IPS-18a (cell line): Measurements from ENCODE around the gene CALY.

Source experiments
- H3K27ac ChIP-seq: one replicate; pipeline ENCODE4 v1.5.1; 2013; ENCODE audit warnings: low read length
- H3K27me3 ChIP-seq: one replicate; pipeline ENCODE4 v1.6.1; 2013; ENCODE audit warnings: mild to moderate bottlenecking, low read length; ENCODE audit not compliant: control insufficient read depth, insufficient read depth
- H3K36me3 ChIP-seq: one replicate; pipeline ENCODE4 v1.6.1; 2013; ENCODE audit warnings: low read depth, low read length; ENCODE audit not compliant: control insufficient read depth
- H3K4me1 ChIP-seq: one replicate; pipeline ENCODE4 v1.6.1; 2013; ENCODE audit warnings: low read depth, low read length; ENCODE audit not compliant: control insufficient read depth
- H3K4me3 ChIP-seq: one replicate; pipeline ENCODE4 v1.5.1; 2013; ENCODE audit warnings: low read length
- H3K9ac ChIP-seq: one replicate; pipeline ENCODE4 v1.6.1; 2013; ENCODE audit warnings: mild to moderate bottlenecking, low read length, moderate library complexity
- H3K9me3 ChIP-seq: one replicate; pipeline ENCODE4 v1.6.1; 2013; ENCODE audit warnings: low read depth, low read length; ENCODE audit not compliant: control insufficient read depth

CALY gene, protein sequence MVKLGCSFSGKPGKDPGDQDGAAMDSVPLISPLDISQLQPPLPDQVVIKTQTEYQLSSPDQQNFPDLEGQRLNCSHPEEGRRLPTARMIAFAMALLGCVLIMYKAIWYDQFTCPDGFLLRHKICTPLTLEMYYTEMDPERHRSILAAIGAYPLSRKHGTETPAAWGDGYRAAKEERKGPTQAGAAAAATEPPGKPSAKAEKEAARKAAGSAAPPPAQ

DNA sequence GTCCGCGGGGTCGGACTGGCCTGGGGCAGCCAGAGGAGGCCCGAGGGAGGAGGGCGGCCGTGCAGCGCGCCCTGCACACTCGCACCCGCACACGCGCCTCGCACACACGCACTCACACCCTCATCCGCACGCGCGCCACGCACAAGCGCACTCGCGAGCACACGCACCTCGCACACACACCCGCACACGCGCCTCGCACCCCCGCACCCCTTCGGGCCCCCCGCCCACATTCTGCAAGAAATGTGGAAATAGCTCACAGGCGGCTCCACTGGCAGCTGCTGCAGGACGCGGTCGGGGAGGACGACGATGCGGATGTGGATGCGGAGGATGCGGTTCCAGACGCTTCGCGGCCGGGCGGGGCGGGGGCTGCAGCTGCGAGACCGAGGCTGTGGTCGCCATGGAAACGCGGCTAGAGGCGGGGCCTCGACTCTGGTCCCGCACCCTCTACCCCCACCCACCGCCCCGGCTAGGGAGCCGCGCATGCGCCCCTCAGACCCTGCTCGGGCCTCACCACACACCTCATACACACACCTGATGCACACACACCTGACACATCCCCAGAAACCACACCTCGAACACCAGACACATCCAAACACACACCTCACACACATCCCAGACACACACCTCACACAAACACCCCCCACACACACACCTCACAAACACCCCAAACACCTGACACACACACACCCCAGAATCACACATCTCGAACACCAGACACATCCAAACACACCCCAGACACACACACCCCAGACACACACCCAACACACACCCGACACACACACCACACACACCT, at the start of gene CALY:
Gene CALY, minus strand, starts transcription at position 320 of the 793 bp plus-strand sequence. CDS start 7,907 bp downstream, outside the sequence.
- Histone ChIP-seq H3K27ac (no peak within 1 kb of the TSS), H3K4me1 (no peaks in the 10 kb centered on the region), H3K9me3 (no peaks in the 10 kb centered on the region), H3K9ac (no peak within 1 kb of the TSS), H3K27me3 (peaks cover 78% of the 10 kb centered on the region), H3K36me3 (no peaks in the 10 kb centered on the region), H3K4me3 (no peak within 1 kb of the TSS)

DNA sequence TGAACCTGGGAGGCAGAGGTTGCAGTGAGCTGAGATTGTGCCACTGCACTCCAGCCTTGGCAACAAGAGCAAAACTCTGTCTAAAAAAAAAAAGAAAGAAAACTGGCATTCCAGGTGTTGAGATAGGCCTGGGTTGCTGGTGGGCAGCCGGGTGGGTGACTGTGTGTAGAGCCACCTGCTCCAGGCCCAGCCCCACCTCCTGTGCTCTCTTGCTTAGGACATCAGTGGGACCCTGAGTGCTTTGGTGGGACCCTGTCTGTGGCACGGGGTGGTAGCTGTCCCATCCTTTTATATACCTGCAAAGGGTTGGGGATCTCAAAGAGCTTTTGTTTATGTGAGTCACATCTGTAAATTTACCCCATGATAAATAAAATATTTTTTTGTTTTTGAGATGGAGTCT, 48.5 kb upstream of the CALY start:
- Histone ChIP-seq H3K27me3 (peaks cover 1% of the 10 kb centered on the region), H3K4me1 (no peaks in the 10 kb centered on the region), H3K9me3 (no peaks in the 10 kb centered on the region), H3K4me3 (no peak overlapping the region), H3K27ac (no peak overlapping the region), H3K36me3 (no peaks in the 10 kb centered on the region), H3K9ac (no peak overlapping the region)

DNA sequence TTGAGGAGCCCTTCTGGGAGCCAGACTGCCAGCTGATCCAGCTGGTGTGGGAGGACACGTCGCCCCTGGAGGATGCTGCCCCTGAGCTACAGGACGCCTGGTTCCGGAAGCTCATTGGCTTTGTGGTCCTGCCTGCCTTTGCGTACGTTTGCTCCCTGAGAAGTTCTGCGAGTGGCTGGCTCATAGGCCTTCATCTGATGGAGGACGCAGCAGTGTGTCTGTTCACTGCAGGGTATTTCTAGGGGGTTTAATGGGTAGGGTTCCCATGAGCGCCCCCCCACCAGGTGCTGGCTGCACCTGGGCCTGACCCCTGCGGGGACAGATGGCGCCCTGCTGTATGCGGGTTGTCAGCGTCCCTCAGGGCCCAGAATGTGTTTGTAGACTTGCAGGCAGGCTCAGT, 47.4 kb upstream of the CALY start:
- Histone ChIP-seq H3K9ac (no peak overlapping the region), H3K4me1 (no peaks in the 10 kb centered on the region), H3K27ac (no peak overlapping the region), H3K4me3 (no peak overlapping the region), H3K9me3 (no peaks in the 10 kb centered on the region), H3K27me3 (peaks cover 9% of the 10 kb centered on the region), H3K36me3 (no peaks in the 10 kb centered on the region)

DNA sequence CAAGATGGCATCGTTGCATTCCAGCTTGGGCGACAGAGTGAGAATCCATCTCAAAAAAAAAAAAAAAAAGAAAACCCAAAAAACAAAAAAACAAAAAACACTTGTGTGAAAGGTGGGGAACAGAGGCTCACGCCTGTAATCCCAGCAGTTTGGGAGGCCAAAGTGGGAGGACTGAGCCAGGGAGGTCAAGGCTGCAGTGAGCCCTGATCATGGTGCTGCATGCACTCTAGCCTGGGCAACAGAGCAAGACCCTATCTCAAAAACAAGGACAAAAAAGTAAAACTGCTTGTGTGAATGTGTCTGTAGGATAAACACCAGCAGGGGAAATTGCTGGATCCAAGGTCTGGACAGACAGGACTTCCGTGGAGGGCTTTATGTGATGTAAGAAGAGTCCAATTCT, 46.9 kb upstream of the CALY start:
- Histone ChIP-seq H3K9me3 (no peaks in the 10 kb centered on the region), H3K36me3 (no peaks in the 10 kb centered on the region), H3K27ac (no peak overlapping the region), H3K27me3 (peaks cover 10% of the 10 kb centered on the region), H3K9ac (no peak overlapping the region), H3K4me3 (no peak overlapping the region), H3K4me1 (no peaks in the 10 kb centered on the region)

DNA sequence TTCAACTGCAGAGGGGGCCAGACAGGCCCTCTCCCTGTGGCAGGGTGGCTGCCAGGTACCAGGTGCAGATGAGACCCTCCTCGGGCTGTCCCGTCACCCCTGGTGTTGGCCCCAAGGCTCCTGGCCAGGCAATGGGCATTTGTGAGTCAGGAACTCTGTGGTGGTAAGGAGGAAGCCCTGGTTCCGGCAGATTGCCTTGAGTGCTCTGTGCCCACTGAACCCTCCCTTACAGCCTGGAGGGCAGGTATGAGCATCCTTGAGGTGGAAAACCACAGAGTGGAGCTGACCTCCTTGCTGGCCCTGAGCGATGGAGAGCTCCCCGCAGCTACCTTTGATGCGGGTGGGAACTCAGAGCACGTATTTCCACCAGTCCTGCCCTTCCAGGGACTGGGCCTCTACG, 44.3 kb upstream of the CALY start:
- no peaks in the 10 kb centered on the region for H3K9me3 ChIP-seq

DNA sequence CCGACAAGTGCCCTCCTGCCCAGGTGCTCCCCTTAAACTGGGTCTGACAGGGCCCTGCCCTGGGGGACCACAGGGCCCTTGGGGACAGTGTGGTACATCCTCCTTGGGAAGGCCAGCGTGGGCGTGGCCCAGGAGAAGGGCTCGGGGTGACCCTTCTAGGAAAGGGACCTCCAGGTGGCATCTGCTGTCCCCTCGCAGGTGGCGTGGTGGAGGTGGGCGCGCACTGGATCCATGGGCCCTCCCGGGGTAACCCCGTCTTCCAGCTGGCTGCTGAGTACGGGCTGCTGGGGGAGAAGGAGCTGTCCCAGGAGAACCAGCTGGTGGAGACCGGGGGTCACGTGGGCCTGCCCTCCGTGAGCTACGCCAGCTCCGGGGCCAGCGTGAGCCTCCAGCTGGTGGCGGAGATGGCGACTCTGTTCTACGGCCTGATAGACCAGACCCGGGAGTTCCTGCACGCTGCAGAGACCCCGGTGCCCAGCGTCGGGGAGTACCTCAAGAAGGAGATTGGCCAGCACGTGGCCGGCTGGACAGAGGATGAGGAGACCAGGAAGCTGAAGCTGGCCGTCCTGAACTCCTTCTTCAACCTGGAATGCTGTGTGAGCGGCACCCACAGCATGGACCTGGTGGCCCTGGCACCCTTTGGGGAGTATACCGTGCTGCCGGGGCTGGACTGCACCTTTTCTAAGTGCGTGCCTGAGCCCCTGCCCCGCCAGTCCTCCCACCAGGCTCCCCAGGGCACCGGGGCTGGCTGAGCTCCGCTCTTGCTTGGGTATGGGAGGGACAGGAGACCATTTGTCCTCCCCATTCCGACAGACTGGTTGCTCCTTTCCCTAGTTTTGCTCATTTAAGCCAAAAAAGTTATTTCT, 43.3 kb upstream of the CALY start:
- Histone ChIP-seq H3K27me3 (peaks cover 45% of the 10 kb centered on the region), H3K4me1 (peaks cover 2% of the 10 kb centered on the region), H3K36me3 (no peaks in the 10 kb centered on the region), H3K9ac (no peak overlapping the region), H3K9me3 (no peaks in the 10 kb centered on the region), H3K27ac (no peak overlapping the region), H3K4me3 (peak overlapping the region; percentile 58)

More for the DNA sequence above, 44.3 kb upstream of the CALY start:
- no peak overlapping the region for H3K27ac ChIP-seq
- H3K4me3 ChIP-seq, result no peak overlapping the region
- H3K27me3 ChIP-seq, result peaks cover 35% of the 10 kb centered on the region
- H3K36me3 ChIP-seq, result no peaks in the 10 kb centered on the region
- peaks cover 2% of the 10 kb centered on the region for H3K4me1 ChIP-seq
- H3K9ac ChIP-seq, result no peak overlapping the region

DNA sequence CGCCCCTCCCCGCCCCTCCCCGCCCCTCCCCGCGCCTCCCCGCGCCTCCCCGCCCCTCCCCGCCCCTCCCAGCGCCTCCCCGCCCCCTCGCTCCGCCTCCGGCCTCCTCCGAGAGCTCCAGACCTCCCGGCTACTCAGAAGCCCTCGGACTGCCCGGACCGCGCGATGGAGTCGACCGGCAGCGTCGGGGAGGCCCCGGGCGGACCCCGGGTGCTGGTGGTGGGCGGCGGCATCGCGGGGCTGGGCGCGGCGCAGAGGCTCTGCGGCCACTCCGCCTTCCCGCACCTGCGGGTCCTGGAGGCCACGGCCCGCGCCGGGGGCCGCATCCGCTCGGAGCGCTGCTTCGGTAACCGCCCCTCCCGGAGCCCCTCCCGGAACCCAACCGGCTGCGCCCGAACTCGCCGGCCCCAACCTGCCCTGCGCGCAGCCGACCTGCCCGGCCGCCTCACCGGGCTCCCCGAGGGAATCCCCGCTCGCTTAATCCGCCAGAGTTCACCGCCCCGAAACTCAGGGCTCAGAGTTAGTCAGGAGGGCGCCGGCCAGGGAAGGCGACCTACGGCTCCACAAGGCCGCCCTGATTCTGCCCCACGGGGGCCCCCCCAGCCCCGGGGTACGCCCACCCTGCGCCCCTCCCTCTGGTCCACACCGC, 42.6 kb upstream of the CALY start, which contains the start of gene PAOX:
Gene PAOX, plus strand, starts transcription at position 111 of the 649 bp plus-strand sequence. Its CDS starts 55 bp downstream, at position 166.
- Histone ChIP-seq H3K4me1 (peaks cover 2% of the 10 kb centered on the region), H3K9ac (no peak within 1 kb of the TSS), H3K27me3 (peaks cover 52% of the 10 kb centered on the region), H3K4me3 (peak within 1 kb of the TSS; percentile 75), H3K36me3 (no peaks in the 10 kb centered on the region), H3K27ac (no peak within 1 kb of the TSS), H3K9me3 (no peaks in the 10 kb centered on the region)

DNA sequence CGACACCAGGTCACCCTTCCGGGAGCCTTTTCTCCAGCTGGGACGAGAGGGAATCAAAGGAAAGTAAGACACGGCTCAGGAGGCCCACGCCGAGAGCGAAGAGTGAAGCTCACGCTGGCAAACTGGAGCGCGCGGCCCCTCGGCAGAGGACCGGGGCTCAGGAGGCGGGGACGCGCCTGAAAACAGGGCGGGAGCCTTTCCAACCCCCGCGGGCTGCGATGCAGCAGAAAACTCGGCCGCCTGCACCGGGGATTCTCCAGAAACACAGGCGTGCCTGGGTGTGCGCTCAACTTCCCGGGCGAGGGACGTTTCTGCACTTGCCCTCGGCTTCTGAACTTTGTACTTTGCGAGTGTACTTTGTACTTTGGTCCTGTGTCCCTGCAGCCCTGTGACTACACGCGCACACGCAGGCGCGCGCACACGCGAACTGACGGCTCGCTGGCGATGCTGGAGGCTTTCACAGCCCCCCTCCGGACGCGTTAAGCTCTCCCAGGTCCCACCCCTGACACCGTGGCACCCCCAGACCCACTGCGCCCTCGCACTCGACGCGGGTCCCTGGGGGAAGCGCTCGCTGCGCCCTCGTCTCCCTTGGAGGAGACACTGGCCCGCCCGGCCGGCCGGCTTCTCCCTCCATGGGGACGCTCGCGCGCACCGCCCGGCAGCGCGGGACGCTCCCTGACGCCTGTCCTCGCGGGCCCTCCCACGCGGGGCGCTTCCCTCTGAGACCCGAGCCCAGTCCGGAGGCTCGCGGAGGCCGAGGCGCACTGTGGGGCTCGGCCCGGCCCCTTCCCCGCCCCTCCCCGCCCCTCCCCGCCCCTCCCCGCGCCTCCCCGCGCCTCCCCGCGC, 41.8 kb upstream of the CALY start:
- Histone ChIP-seq H3K9me3 (no peaks in the 10 kb centered on the region), H3K27me3 (peaks cover 57% of the 10 kb centered on the region), H3K36me3 (no peaks in the 10 kb centered on the region), H3K27ac (no peak overlapping the region), H3K9ac (no peak overlapping the region), H3K4me3 (peak overlapping the region; percentile 75), H3K4me1 (peaks cover 2% of the 10 kb centered on the region)

DNA sequence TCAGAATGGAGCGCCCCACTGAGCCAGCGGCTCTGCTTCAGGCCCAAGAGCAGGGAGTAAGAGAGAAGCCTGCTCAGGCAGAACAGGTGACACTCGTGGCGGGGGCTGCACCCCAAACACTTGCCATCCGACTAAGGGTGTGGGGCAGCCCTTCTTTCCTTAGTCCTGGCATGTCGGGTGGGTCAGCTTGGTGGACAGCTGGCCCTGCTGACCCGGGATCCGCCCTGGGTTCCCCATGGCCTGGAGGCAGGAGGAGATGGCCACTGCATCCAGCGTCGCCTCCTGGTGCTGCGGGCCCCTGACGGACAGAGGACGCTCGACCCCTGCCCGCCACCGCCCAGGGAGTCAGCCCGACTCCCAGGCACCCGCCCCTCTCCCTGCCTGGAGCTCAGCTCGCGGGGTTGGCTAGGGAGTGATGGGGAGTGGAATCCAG, 41.1 kb upstream of the CALY start:
- H3K36me3 ChIP-seq, result no peaks in the 10 kb centered on the region
- H3K27ac ChIP-seq, result no peak overlapping the region
- H3K9ac ChIP-seq, result no peak overlapping the region
- peaks cover 2% of the 10 kb centered on the region for H3K4me1 ChIP-seq
- peaks cover 57% of the 10 kb centered on the region for H3K27me3 ChIP-seq
- peak overlapping the region; percentile 75 for H3K4me3 ChIP-seq
- H3K9me3 ChIP-seq, result no peaks in the 10 kb centered on the region

DNA sequence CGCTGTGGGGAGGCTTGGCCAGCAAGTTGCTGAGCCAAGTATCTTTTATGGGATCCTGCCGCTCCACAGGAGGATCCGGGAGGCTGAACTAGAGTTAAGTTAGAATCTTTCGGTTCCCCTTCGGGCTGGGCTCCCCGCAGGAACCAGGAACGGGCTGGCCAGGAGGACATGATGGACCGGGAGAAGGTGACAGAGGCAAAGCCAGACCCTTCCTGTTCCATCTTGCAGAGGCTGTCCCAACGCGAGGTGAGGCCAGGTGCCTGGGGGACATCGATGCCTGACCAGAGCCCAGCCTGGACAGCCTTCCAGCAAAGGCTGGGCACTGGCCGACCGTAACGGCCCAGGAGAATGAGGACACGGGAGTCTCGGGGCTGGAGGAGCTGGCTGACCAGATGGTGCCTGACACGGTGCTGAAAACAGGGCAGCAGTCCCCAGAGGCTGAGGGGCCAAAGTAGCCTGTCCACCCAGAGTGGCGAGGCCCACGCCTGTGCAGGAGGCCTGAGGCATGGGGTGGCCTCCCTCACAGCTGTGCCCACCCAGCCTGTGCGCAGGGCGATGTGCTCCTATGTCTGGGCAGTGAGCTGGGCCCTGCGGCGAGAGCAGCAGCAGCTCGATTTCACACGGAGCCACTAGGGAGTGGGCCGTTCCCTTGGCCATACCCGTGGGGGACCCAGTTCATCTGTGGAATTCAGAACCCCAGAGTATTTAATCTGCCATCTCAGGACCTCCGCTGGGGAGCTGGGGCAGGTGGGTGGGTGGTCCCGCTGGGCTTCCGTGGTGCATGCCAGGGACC, 40.5 kb upstream of the CALY start:
- H3K36me3 ChIP-seq, result no peaks in the 10 kb centered on the region
- no peak overlapping the region for H3K9ac ChIP-seq
- H3K27ac ChIP-seq, result no peak overlapping the region
- H3K27me3 ChIP-seq, result peaks cover 57% of the 10 kb centered on the region
- no peak overlapping the region for H3K4me3 ChIP-seq
- H3K4me1 ChIP-seq, result peaks cover 2% of the 10 kb centered on the region
- no peaks in the 10 kb centered on the region for H3K9me3 ChIP-seq
